WERI-Rb-1 (cell line): ENCODE results near the gene JAML.

Source experiments
- DNase-seq: peaks from one replicate; pipeline ENCODE4 v3.0.0-alpha.2; 2020
- H3K27ac ChIP-seq: fragments of 250-450 bp; sonication (Bioruptor Pico); 2 replicates; pipeline ENCODE4 v1.5.1; 2020; ENCODE audit warnings: mild to moderate bottlenecking, moderate library complexity
- H3K27me3 ChIP-seq: fragments of 250-450 bp; sonication (Bioruptor Pico); 2 replicates; pipeline ENCODE4 v1.5.1; 2021; ENCODE audit warnings: mild to moderate bottlenecking, low read depth, moderate library complexity; ENCODE audit not compliant: insufficient read depth, severe bottlenecking
- H3K36me3 ChIP-seq: fragments of 250-450 bp; sonication (Bioruptor Pico); 2 replicates; pipeline ENCODE4 v1.5.1; 2020; ENCODE audit warnings: mild to moderate bottlenecking, moderate library complexity
- H3K4me3 ChIP-seq: 2 replicates; pipeline ENCODE4 v1.5.1; 2011; ENCODE audit warnings: low read depth, mild to moderate bottlenecking, control low read depth, low read length
- H3K9me3 ChIP-seq: fragments of 250-450 bp; sonication (Bioruptor Pico); 2 replicates; pipeline ENCODE4 v1.5.1; 2021; ENCODE audit warnings: mild to moderate bottlenecking, moderate library complexity; ENCODE audit not compliant: severe bottlenecking
- TF ChIP-seq, protein P1 (sequence below): IDR thresholded peaks from 2 replicates; pipeline ENCODE4 v1.5.1; 2011; ENCODE audit warnings: low read depth, mild to moderate bottlenecking, control low read depth, inconsistent platforms, low read length

JAML gene

DNA sequence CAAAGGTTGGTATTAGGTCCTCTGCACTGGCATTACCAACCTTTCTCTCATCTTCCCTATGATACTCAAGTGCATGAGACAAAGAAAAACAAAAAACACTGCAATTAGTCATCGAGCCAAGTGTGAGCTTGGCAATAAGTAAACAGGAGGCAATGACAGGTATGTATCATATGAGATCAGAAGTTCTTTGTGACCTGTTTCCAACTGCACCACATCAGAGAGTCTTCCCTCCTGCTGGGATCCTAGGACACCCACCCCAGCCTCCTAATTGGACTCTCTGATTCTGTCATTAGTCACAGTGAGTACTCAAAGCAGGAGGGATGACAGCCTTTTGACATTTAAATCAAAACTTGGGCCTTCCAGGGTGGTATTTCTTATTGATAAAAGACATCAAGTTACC, 7.8 kb upstream of the JAML start:
- H3K36me3 ChIP-seq = no peaks in the 10 kb centered on the region
- no peak for DNase-seq
- no peaks in the 10 kb centered on the region for H3K9me3 ChIP-seq
- TF ChIP-seq, protein P1, sequence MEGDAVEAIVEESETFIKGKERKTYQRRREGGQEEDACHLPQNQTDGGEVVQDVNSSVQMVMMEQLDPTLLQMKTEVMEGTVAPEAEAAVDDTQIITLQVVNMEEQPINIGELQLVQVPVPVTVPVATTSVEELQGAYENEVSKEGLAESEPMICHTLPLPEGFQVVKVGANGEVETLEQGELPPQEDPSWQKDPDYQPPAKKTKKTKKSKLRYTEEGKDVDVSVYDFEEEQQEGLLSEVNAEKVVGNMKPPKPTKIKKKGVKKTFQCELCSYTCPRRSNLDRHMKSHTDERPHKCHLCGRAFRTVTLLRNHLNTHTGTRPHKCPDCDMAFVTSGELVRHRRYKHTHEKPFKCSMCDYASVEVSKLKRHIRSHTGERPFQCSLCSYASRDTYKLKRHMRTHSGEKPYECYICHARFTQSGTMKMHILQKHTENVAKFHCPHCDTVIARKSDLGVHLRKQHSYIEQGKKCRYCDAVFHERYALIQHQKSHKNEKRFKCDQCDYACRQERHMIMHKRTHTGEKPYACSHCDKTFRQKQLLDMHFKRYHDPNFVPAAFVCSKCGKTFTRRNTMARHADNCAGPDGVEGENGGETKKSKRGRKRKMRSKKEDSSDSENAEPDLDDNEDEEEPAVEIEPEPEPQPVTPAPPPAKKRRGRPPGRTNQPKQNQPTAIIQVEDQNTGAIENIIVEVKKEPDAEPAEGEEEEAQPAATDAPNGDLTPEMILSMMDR = no peak
- no peak overlapping the region for H3K4me3 ChIP-seq
- no peaks in the 10 kb centered on the region for H3K27me3 ChIP-seq
- H3K27ac ChIP-seq = no peak overlapping the region

DNA sequence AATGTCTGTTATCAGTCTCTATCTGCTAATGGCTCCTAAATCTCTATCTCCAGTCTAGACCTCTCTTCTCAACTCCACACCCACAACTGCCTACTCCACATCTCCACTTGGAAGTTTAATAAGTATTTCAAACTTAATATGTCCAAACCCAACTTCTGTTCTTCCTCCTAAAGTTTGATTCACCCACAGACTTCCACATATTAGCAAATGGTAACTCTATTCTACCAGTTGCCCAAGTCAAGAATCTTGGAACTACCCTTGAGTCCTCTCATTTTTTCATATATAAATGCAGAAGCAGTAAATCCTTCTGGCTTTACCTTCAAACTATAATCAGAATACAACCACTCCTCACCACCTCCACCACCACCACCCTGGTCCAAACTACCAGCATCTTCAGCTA, 6.7 kb upstream of the JAML start:
- no peaks in the 10 kb centered on the region for H3K36me3 ChIP-seq
- H3K9me3 ChIP-seq = no peaks in the 10 kb centered on the region
- no peak overlapping the region for H3K4me3 ChIP-seq
- TF ChIP-seq, protein P1 = no peak
- H3K27ac ChIP-seq = no peak overlapping the region
- no peaks in the 10 kb centered on the region for H3K27me3 ChIP-seq
- no peak for DNase-seq

DNA sequence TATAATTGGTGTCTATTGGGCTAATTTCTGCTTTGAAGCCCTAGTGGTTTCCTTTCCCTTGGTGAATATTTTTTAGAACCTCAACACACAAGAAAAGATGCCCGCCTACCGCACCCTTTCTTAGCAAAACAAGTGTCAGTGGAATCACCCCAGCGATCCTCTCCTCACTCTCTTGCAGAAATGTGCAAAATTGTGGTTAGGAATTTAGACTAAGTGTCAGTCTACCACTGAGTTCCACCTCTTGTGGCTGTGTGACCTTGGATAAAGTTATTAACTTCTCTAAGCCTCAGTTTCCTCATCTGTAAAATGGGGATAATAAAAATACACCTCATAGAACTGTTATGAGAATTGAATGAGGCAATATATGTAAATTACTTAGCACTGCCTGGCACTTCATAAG, 5.3 kb upstream of the JAML start:
- Histone ChIP-seq H3K27ac (no peak overlapping the region), H3K36me3 (no peaks in the 10 kb centered on the region), H3K4me3 (no peak overlapping the region), H3K27me3 (no peaks in the 10 kb centered on the region), H3K9me3 (no peaks in the 10 kb centered on the region)
- TF ChIP-seq, protein P1 = no peak
- DNase-seq = no peak

DNA sequence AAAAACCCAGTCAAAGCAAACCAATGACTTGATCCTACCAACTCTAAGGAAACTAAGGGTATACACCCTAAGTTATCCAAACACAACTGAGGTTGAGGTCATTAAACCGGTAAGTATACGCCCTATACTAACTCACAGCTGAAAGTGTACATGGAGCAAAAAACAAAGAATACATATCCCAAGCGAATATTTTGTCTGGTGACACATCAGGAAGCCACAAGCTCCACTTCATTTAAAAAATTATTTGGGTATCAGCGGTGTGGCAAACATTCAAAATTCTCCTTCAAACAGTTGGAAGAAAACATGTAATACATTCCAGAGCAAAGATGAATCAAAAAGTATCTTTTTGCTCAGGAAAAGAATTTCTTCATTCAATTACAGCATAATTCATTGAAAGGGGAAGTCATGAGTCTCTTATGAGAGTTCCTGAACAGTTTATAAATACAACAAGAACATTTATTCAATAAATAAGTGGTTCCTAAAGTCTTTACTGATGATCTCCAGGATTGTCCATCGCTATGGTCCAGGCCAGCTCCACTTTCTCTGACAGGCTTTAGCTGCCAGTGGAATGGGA, 4.5 kb upstream of the JAML start:
- DNase-seq = no peak
- no peaks in the 10 kb centered on the region for H3K27me3 ChIP-seq
- TF ChIP-seq, protein P1 = no peak
- H3K9me3 ChIP-seq = no peaks in the 10 kb centered on the region
- no peak overlapping the region for H3K4me3 ChIP-seq
- H3K36me3 ChIP-seq = no peaks in the 10 kb centered on the region
- no peak overlapping the region for H3K27ac ChIP-seq

DNA sequence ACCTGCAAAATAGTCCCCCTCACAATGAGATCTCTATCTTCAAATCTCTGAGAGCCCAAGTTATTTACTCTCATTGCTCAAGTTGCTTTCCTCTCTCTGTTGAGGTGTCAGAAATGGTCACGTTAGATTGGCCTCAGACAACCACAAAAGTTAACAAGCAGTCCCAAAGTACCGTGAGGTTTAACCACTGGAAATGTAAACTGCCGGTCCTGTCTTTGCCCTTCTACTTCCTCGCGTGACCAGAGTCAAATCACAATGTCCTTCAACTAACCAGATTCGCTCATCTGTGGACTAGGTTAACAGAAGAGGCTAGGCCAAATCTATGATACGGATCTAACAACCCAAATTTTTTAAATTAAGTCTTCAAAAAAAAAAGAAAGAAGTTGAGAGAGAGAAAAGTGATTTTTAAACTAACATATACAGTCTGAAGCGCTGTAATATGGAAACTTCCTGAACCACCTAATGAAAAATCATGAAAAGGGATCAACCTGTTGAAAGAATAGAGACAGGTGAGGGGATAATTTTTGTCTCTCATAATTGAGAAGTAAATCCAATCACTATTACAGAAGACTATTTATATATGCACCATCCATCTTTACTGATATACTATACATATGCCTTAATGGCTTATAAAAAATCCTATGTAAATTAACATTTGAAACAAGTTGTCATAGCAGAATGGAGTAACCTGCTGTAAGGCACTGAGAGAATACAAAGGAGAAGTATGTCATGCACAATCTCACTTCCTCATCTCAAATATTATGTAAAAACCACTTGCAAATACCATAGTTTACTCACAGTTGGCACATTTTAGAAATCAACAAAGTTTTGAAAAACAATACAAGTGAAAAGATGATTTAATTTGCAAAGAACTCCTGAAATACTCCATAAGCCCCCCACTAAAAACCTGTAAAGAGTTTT, 3.3 kb upstream of the JAML start:
- no peak for DNase-seq
- no peaks in the 10 kb centered on the region for H3K36me3 ChIP-seq
- no peak overlapping the region for H3K4me3 ChIP-seq
- no peak overlapping the region for H3K27ac ChIP-seq
- TF ChIP-seq, protein P1 = no peak
- H3K9me3 ChIP-seq = no peaks in the 10 kb centered on the region
- H3K27me3 ChIP-seq = no peaks in the 10 kb centered on the region
